HG03432 (cell line): ENCODE data around the gene ASH1L.
"Not testable (repeated sequence)": the region's sequence is repeated elsewhere in the genome, so short reads cannot be mapped to it uniquely, and the experiment has no call there.

Source experiments
- ATAC-seq: cut with Tn5 transposase; IDR thresholded peaks from one replicate; pipeline ENCODE4 v1.9.1; 2021; ENCODE audit warnings: mild to moderate bottlenecking, moderate library complexity; ENCODE audit not compliant: unreplicated experiment

The ASH1L gene

GRCh38 chr1:155562581-155563376 lies at the start of gene ASH1L:
Gene ASH1L (minus strand): TSS chr1:155562803. CDS start chr1:155521519, 41,284 bp downstream.
- peak; percentile 78 for ATAC-seq

- not testable (repeated sequence) for ATAC-seq
These were observed 47.6 kb upstream of the ASH1L start for GRCh38 chr1:155610257-155610647.

- peak; percentile 95 for ATAC-seq
These were observed 47.1 kb upstream of the ASH1L start, which contains the start of gene MSTO1 for GRCh38 chr1:155609515-155610256. Gene MSTO1 (plus strand): TSS chr1:155610218. CDS start chr1:155610249, 31 bp downstream.

GRCh38 chr1:155608888-155609225 lies 46.3 kb upstream of the ASH1L start:
- no peak for ATAC-seq

- no peak for ATAC-seq
These were observed 45.1 kb upstream of the ASH1L start for GRCh38 chr1:155607708-155608107.

GRCh38 chr1:155599828-155600572 lies 37.4 kb upstream of the ASH1L start:
- not testable (repeated sequence) for ATAC-seq

GRCh38 chr1:155598842-155599331 lies 36.3 kb upstream of the ASH1L start:
- no peak for ATAC-seq

GRCh38 chr1:155596864-155597263 lies 34.3 kb upstream of the ASH1L start:
- no peak for ATAC-seq

- not testable (repeated sequence) for ATAC-seq
These were observed 33.4 kb upstream of the ASH1L start for GRCh38 chr1:155595877-155596474.

- ATAC-seq = no peak
These were observed 29.2 kb upstream of the ASH1L start for GRCh38 chr1:155591770-155592169.

- not testable (repeated sequence) for ATAC-seq
These were observed 28.1 kb upstream of the ASH1L start for GRCh38 chr1:155590516-155591247.

- ATAC-seq = not testable (repeated sequence)
These were observed 26.7 kb upstream of the ASH1L start for GRCh38 chr1:155589282-155589681.

GRCh38 chr1:155583846-155584245 lies 21.2 kb upstream of the ASH1L start:
- ATAC-seq = not testable (repeated sequence)

GRCh38 chr1:155575608-155576007 lies 13.0 kb upstream of the ASH1L start:
- ATAC-seq = not testable (repeated sequence)

GRCh38 chr1:155574077-155574476 lies 11.5 kb upstream of the ASH1L start:
- ATAC-seq = no peak

- no peak for ATAC-seq
These were observed 8.0 kb upstream of the ASH1L start for GRCh38 chr1:155570593-155570990.

- ATAC-seq = no peak
These were observed 7.5 kb upstream of the ASH1L start for GRCh38 chr1:155569988-155570592.

GRCh38 chr1:155563377-155564022 lies 897 bp upstream of the ASH1L start:
- not testable (repeated sequence) for ATAC-seq
